HCEC 1CT (cell line): ENCODE results near the gene S100B.
A peak's percentile ranks its signal among the peaks of the same experiment; 100 is the strongest.
"Not testable (repeated sequence)": the region's sequence is repeated elsewhere in the genome, so short reads cannot be mapped to it uniquely, and the experiment has no call there.

Experiments
- DNase-seq: peaks from one replicate; pipeline ENCODE4 v3.0.0-alpha.2; 2017

Gene S100B

DNA sequence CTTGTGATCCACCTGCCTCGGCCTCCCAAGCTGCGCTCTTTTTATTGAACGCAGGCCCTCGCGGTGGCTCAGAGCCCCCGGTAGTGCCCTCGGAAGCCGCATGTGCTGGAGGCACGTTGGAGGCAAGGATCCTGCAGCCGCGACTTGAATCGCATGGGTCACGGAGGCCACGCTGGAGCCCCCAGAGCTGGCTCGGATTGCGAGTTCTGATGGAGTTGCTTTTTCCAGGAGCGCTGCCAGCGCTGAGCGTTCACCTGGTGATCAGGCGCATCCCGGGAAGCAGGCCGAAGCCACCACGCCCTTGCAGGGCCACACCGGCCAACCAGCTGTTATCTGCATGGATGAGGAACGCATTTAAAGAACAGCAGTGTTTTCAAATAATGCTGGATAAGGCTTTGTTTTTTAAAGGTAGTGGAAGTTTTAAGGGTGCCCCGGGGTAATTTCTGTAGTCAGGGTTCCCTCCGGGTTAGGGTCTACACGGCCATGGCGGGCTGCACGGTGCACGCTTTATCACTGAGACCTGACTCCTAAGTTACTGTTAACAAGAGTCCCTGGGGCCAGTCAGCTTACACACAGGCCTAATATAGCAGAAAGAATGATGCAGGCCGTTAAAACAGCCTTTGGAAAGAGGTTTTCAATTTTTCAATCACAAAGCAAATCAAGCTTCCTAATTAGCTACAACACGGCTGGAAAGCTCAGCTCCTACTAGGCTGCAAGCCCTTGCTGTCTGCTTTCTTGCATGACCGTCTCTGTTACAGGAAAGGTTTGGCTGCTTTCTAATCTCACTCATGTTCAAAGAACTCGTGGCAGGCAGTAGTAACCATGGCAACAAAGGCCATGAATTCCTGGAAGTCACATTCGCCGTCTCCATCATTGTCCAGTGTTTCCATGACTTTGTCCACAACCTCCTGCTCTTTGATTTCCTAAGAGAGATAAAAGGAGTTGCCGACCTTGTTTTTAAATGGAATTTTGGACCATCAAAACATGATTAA is 6.0 kb downstream of the S100B start:
- peak; percentile 56 for DNase-seq

DNA sequence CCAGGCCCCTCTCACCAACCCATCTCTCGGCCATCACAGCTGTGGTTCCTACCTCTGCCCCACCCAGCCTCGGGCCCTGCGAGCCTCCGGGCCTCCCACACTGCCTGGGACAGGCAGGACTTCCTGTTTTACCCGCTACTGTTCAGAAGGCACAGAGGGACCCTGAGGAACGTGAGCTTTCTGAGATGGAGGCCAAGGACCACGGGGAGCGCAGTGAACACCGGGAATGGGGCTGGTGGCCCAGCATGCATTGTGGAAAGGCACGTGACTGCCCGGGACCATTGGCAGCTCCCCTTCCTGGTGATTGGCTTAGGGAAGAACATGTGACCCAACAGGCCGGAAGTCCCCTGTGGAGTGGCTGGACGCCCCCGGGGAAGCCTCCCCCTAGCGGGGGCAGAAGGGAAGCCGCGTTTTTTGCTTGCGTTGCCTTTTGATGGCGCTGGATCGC is 7.0 kb downstream of the S100B start:
- DNase-seq, result no peak

- no peak for DNase-seq
Observed at GRCh38 chr21:46597031-46597430, 7.9 kb downstream of the S100B start.

DNA sequence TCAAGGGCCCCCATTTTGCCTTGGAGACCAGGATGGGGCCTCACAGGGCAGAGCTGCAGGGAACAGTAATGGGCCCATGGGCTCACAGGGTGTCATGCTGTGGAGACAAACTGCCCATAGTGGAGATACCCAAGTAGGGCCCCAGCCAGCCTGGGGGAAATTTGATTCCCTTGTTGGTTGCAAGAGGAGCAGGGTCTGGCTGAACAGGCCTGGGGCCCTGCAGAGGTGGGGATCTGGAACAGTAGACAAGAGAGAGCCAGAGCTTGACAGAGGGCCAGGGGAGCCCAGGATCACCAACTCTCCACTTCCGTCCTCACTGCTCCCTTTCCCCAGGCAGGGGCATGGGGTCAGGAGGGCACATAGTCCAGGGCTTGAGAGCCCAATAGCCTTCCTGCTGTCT is 8.7 kb downstream of the S100B start:
- DNase-seq, result no peak

DNA sequence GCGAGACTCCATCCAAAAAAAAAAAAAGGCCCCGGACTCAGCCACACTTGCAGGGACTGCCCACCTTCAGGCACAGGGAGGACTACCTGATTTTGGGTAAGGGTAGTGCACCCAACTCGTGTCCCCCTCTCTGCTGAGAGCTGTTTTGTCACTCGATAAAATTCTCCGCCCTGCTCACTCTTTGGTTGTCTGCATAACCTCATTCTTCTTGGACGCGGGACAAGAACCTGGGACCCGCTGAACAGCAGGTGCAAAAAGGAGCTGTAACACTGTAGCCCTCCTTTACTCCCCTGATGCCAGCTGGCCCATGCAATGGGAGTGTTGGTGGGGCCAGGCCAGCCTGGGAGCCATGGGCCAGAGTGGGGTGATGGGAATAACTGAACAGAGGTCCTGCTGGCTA is 10.6 kb downstream of the S100B start:
- no peak for DNase-seq

DNA sequence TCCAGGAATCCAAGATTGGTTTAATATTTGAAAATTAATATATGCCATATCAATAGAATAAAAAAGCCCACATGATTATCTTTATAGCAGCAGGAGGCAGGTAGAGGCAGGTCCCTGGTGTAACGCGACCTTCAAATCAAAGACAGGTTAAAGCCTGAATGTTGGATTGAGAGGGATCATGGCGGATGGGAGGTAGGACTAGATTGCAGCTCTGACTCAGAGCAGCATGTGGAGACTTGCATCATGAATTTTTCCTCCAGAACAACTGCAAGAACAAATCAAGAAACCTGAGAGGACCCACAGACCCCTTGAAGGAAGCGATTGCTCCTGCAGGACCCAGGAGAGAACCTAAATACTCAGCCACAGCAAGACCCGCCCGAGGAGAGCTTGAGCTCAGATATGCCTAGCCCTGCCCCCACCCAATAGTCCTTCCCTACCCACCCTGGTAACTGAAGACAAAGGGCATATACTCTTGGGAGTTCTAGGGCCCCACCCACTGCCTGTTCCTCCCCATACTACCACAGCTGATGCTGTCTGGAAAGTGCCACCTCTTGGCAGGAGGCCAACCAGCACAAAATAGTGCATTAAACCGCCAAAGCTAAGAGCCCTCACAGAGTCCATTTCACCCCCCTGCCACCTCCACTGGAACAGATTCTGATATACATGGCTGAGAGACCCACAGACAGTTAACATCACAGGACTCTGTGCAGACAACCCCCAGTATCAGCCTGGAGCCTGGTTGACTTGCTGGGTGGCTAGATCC is 19.5 kb downstream of the S100B start:
- no peak for DNase-seq

DNA sequence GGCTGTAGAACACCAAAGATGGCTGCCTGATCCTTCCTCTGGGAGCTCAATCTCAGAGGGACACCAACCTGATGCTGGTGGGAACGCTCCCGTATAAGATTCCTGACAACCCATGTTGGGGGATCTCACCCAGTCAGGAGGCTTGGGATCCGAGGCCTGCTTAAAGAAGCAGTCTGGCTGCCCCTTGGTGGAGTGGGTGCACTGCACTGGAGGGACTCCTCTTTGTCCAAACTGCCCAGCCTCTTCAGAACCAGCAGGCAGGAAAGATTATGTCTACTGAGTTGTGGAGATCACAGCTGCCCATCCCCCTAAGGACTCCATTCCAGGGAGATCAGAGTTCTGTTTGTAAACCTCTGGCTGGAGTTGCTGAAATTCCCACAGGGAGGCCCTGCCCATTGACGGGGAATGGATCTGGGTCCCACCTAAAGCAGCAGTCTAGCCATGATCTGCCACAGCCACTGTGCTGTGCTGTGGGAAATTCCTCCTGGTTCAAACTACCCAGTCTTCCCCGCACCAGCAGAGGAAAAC is 23.0 kb downstream of the S100B start:
- no peak for DNase-seq

DNA sequence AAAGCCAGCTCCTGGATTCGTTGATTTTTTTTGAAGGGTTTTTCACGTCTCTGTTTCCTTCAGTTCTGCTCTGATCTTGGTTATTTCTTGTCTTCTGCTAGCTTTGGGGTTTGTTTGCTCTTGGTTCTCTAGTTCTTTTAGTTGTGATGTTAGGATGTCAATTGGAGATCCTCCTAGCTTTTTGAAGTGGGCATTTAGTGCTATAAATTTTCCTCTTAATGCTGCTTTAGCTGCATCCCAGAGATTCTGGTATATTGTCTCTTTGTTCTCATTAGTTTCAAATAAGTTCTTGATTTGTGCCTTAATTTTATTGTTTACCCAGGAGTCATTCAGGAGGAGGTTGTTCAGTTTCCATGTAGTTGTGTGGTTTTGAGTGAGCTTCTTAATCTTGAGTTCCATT is 25.5 kb downstream of the S100B start:
- not testable (repeated sequence) for DNase-seq

DNA sequence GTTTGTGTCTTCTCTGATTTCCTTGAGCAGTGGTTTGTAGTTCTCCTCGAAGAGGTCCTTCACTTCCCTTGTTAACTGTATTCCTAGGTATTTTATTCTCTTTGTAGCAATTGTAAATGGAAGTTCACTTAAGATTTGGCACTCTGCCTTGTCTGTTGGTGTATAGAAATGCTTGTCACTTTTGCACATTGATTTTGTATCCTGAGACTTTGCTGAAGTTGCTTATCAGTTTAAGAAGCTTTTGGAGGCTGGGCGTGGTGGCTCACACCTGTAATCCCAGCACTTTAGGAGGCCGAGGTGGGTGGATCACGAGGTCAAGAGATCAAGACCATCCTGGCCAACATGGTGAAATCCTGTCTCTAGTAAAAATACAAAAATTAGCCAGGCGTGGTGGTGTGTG is 27.1 kb downstream of the S100B start:
- not testable (repeated sequence) for DNase-seq

- no peak for DNase-seq
Observed at GRCh38 chr21:46572850-46573249, 32.0 kb downstream of the S100B start.

- DNase-seq, result no peak
Observed at GRCh38 chr21:46570631-46571030, 34.3 kb downstream of the S100B start.

DNA sequence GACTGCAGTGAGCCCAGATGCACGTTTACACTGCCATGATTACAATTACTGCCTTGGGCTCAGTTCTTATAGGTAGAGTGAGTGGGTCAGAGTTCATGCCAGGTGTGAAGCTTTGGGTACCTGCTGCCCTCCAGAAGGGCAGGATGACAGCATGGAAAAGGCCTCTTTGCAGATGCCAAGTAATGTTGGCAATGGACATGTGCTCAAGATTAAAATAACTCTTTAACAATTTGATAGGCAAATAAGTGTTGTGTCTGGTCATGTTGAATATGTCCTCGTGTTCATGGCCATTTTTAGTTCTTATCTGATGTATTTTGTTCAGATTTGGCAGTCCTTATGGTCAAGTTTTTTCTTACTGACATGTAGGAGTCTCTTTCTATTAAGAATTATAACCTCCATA is 34.8 kb downstream of the S100B start:
- no peak for DNase-seq

DNA sequence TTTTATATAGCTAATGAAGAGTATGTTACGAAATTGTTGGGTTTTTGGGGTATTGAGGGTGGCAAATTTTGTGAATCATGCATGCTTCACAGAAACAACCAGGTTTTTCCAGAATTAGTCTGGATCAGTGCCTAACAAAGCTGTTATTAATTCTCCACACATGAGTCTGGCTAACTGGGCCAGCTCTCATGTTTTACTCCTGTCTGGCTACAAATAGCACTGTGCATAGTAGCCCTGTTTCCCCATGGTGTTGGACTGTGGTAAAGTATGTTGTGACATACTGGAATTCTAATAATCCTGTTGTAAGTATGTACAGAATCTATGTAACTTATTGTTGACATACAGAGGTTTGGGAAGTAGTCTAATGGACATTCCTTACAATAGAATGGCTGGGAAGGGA is 35.8 kb downstream of the S100B start:
- DNase-seq, result no peak

DNA sequence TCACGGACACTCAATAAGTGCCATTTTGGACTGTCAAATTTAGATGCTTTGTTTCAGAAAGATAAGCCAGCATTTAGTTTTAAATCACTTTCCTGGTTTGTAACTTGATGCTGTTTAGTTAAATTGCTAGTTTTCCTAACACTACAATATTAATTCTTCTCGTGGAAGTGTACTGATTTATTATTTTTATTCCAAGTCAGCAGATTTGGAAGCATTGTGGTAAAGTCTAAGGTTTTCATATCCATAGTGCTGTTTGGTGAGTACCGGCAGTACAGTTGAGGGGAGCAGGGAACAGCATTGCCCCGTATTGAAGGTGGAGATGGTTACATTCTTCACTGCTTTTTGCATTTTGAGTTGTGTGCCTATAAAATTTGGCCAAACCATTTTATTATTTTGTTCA is 36.3 kb downstream of the S100B start:
- no peak for DNase-seq

GRCh38 chr21:46567348-46567747 is 37.5 kb downstream of the S100B start:
- DNase-seq, result no peak

GRCh38 chr21:46564391-46564790 is 40.5 kb downstream of the S100B start:
- DNase-seq, result no peak

- DNase-seq, result no peak
Observed at GRCh38 chr21:46562964-46563607, 41.8 kb downstream of the S100B start.

- no peak for DNase-seq
Observed at GRCh38 chr21:46562472-46562871, 42.4 kb downstream of the S100B start.

DNA sequence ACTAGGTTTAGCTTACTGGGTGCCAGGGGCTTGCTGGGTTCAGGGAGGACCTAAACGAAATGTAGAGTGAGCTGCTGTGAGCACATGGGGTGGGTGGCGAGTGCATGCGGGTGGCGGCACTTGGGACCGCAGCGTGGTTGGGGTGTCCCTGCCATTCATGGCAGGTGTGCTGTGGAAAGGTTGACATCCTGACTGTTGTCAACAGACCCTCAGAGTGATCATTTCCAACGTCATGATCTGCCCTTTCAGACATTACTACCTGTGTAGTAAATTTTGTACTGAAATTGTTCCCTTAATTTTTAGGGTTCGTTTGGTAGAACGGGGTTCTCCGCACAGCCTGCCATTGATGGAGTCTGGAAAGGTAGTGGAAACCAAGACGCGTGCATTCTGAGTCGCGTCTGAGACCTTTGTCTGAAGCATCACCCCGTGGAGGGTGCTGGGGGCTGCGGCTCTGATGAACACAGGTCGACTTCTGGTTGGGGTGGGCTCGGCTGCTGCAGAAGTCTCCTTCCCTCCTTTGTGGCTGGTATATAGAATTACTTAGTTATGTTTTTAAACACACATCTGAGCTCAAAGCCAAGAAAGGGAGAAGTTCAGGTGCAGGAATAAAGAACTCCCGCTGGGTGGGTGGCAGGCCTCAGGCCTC is 43.3 kb downstream of the S100B start:
- DNase-seq, result no peak

GRCh38 chr21:46560568-46561444 is 44.1 kb downstream of the S100B start:
- DNase-seq, result no peak

GRCh38 chr21:46559291-46559983 is 45.4 kb downstream of the S100B start:
- DNase-seq, result no peak
